HEK293T (cell line): ENCODE data around the gene XIRP1.

Experiments
- ARNT ChIP-seq: fragments of 450-650 bp; IDR thresholded peaks from 2 replicates; pipeline ENCODE4 v1.6.1; 2017; ENCODE audit warnings: mild to moderate bottlenecking
- BHLHE40 ChIP-seq: fragments of 450-650 bp; IDR thresholded peaks from 2 replicates; pipeline ENCODE4 v1.6.1; 2016; ENCODE audit warnings: mild to moderate bottlenecking, moderate library complexity, borderline replicate concordance
- CTBP1 ChIP-seq: fragments of 450-650 bp; IDR thresholded peaks from 2 replicates; pipeline ENCODE4 v1.6.1; 2016; ENCODE audit warnings: borderline replicate concordance
- ELF4 ChIP-seq: fragments of 450-650 bp; IDR thresholded peaks from 2 replicates; pipeline ENCODE4 v1.6.1; 2017; ENCODE audit warnings: antibody characterized with exemption
- FOXA1 ChIP-seq: fragments of 450-650 bp; IDR thresholded peaks from 2 replicates; pipeline ENCODE4 v1.6.1; 2016; ENCODE audit warnings: mild to moderate bottlenecking
- FOXK2 ChIP-seq: fragments of 450-650 bp; IDR thresholded peaks from 2 replicates; pipeline ENCODE4 v1.6.1; 2016; ENCODE audit warnings: mild to moderate bottlenecking
- FOXM1 ChIP-seq: fragments of 450-650 bp; IDR thresholded peaks from 2 replicates; pipeline ENCODE4 v1.6.1; 2017; ENCODE audit warnings: mild to moderate bottlenecking, borderline replicate concordance
- HDGF ChIP-seq: fragments of 450-650 bp; IDR thresholded peaks from 2 replicates; pipeline ENCODE4 v1.6.1; 2017; ENCODE audit warnings: antibody characterized with exemption, borderline replicate concordance
- L3MBTL2 ChIP-seq: fragments of 450-650 bp; conservative IDR thresholded peaks from 2 replicates; pipeline ENCODE4 v1.6.1; 2016; ENCODE audit warnings: mild to moderate bottlenecking
- LEF1 ChIP-seq: fragments of 450-650 bp; IDR thresholded peaks from 2 replicates; pipeline ENCODE4 v1.6.1; 2017; ENCODE audit warnings: mild to moderate bottlenecking, borderline replicate concordance
- NFRKB ChIP-seq: fragments of 450-650 bp; IDR thresholded peaks from 2 replicates; pipeline ENCODE4 v1.6.1; 2016; ENCODE audit warnings: mild to moderate bottlenecking, moderate library complexity
- SP1 ChIP-seq: fragments of 450-650 bp; IDR thresholded peaks from 2 replicates; pipeline ENCODE4 v1.6.1; 2017
- TARDBP ChIP-seq: fragments of 450-650 bp; IDR thresholded peaks from 2 replicates; pipeline ENCODE4 v1.6.1; 2016
- ZNF384 ChIP-seq: fragments of 450-650 bp; IDR thresholded peaks from 2 replicates; pipeline ENCODE4 v1.6.1; 2016

GRCh38 chr3:39177708-39178332, 14.6 kb downstream of the XIRP1 start:
- TF ChIP-seq HDGF, result no peak
- no peak for TF ChIP-seq BHLHE40
- TF ChIP-seq SP1, result no peak
- no peak for TF ChIP-seq ARNT
- TF ChIP-seq ELF4, result no peak
- TF ChIP-seq FOXK2, result no peak
- no peak for TF ChIP-seq L3MBTL2
- no peak for TF ChIP-seq TARDBP
- TF ChIP-seq CTBP1, result no peak
- no peak for TF ChIP-seq FOXA1
- no peak for TF ChIP-seq NFRKB
- no peak for TF ChIP-seq ZNF384
- no peak for TF ChIP-seq FOXM1
- no peak for TF ChIP-seq LEF1
